ENCODE results near the gene P2RX7.
A peak's percentile ranks its signal among the peaks of the same experiment; 100 is the strongest.

The P2RX7 gene

DNA sequence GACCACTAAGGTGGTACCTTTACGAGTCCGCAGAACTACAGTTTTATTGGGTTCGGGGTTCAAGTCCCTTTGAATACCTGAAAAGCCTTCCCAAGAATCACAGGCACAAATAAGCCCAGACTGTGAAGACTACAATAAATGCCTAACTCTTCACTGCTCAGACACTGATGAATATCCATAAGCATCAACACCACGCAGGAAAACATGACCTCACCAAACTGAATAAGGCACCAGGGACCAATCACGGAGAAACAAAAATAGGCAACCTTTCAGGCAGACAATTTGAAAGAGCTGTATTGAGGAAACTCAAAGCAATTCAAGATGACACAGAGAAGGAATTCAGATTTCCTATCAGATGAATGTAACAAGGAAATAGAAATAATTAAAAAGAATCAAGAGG, 24.2 kb upstream of the P2RX7 start (continued):
- TF ChIP-seq, protein P1, sequence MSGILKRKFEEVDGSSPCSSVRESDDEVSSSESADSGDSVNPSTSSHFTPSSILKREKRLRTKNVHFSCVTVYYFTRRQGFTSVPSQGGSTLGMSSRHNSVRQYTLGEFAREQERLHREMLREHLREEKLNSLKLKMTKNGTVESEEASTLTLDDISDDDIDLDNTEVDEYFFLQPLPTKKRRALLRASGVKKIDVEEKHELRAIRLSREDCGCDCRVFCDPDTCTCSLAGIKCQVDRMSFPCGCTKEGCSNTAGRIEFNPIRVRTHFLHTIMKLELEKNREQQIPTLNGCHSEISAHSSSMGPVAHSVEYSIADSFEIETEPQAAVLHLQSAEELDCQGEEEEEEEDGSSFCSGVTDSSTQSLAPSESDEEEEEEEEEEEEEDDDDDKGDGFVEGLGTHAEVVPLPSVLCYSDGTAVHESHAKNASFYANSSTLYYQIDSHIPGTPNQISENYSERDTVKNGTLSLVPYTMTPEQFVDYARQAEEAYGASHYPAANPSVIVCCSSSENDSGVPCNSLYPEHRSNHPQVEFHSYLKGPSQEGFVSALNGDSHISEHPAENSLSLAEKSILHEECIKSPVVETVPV (CRISPR knock-in tag; IDR thresholded peaks at IDR 0.05): no peak
- no peak for TF ChIP-seq ZFP30 (CRISPR knock-in tag; IDR thresholded peaks at IDR 0.05)

DNA sequence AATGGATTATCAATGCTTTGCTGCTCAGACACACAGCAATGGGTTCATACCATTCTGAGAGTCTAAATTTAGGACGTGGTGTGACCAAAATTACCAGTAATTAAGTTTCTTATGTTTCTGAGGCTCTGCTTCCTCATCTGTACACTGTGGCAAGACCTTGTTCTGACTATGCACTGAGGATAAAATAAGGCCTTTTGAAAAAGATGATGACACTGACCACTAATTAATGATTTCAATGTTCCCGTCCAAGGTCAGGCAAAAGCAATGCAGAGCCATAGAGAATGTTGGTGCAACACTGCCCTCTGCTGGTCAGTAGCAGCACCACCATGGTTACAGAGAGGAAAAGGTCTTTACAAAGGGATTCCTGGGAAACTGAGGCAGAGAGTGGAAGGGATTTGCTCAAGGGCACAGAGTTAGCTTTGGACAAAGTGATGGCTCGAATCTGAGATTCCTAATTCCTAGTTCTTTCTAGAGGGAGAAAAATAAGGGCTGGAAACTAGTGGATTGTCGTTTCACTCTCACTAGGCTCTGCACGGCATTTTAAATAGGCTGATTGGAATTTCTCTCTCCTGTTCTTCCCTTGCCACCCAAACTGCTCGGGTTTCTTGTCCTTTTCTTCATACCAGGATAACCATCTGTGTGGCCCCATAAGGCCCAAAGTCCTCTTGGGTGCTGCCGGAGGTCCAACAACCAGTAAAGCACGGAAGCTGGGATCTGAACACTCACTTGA, 22.3 kb upstream of the P2RX7 start:
- ATAC-seq: peak; percentile 91
- TF ChIP-seq ZNF70 (CRISPR knock-in tag; IDR thresholded peaks at IDR 0.05) (no peak), SNAI2 (CRISPR knock-in tag; IDR thresholded peaks at IDR 0.05) (no peak), RARB (CRISPR knock-in tag; IDR thresholded peaks at IDR 0.05) (no peak), ZC3H10 (CRISPR knock-in tag; IDR thresholded peaks at IDR 0.05) (no peak), ZNF565 (CRISPR knock-in tag; conservative IDR thresholded peaks at IDR 0.05; ENCODE audit: low read depth) (no peak), OSR1 (CRISPR knock-in tag; IDR thresholded peaks at IDR 0.05) (no peak), ZFP3 (CRISPR knock-in tag; IDR thresholded peaks at IDR 0.05) (no peak), PPARA (CRISPR knock-in tag; IDR thresholded peaks at IDR 0.05; ENCODE audit: borderline replicate concordance) (no peak), TOX (CRISPR knock-in tag; IDR thresholded peaks at IDR 0.05; ENCODE audit: borderline replicate concordance) (no peak), ISL1 (CRISPR knock-in tag; IDR thresholded peaks at IDR 0.05) (no peak), ZFP30 (CRISPR knock-in tag; IDR thresholded peaks at IDR 0.05) (no peak), GLIS3 (CRISPR knock-in tag; IDR thresholded peaks at IDR 0.05) (no peak), ARNTL (CRISPR knock-in tag; IDR thresholded peaks at IDR 0.05; ENCODE audit: borderline replicate concordance, low read depth) (no peak), BACH2 (CRISPR knock-in tag; IDR thresholded peaks at IDR 0.05; ENCODE audit: borderline replicate concordance) (no peak)
- TF ChIP-seq, protein P2, sequence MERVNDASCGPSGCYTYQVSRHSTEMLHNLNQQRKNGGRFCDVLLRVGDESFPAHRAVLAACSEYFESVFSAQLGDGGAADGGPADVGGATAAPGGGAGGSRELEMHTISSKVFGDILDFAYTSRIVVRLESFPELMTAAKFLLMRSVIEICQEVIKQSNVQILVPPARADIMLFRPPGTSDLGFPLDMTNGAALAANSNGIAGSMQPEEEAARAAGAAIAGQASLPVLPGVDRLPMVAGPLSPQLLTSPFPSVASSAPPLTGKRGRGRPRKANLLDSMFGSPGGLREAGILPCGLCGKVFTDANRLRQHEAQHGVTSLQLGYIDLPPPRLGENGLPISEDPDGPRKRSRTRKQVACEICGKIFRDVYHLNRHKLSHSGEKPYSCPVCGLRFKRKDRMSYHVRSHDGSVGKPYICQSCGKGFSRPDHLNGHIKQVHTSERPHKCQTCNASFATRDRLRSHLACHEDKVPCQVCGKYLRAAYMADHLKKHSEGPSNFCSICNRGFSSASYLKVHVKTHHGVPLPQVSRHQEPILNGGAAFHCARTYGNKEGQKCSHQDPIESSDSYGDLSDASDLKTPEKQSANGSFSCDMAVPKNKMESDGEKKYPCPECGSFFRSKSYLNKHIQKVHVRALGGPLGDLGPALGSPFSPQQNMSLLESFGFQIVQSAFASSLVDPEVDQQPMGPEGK (CRISPR knock-in tag; IDR thresholded peaks at IDR 0.05; ENCODE audit: borderline replicate concordance): no peak
- TF ChIP-seq, protein P3, sequence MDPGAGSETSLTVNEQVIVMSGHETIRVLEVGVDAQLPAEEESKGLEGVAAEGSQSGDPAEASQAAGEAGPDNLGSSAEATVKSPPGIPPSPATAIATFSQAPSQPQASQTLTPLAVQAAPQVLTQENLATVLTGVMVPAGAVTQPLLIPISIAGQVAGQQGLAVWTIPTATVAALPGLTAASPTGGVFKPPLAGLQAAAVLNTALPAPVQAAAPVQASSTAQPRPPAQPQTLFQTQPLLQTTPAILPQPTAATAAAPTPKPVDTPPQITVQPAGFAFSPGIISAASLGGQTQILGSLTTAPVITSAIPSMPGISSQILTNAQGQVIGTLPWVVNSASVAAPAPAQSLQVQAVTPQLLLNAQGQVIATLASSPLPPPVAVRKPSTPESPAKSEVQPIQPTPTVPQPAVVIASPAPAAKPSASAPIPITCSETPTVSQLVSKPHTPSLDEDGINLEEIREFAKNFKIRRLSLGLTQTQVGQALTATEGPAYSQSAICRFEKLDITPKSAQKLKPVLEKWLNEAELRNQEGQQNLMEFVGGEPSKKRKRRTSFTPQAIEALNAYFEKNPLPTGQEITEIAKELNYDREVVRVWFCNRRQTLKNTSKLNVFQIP (CRISPR knock-in tag; IDR thresholded peaks at IDR 0.05; ENCODE audit: borderline replicate concordance, low read depth): no peak
- TF ChIP-seq, protein P4, sequence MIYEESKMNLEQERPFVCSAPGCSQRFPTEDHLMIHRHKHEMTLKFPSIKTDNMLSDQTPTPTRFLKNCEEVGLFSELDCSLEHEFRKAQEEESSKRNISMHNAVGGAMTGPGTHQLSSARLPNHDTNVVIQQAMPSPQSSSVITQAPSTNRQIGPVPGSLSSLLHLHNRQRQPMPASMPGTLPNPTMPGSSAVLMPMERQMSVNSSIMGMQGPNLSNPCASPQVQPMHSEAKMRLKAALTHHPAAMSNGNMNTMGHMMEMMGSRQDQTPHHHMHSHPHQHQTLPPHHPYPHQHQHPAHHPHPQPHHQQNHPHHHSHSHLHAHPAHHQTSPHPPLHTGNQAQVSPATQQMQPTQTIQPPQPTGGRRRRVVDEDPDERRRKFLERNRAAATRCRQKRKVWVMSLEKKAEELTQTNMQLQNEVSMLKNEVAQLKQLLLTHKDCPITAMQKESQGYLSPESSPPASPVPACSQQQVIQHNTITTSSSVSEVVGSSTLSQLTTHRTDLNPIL (CRISPR knock-in tag; IDR thresholded peaks at IDR 0.05; ENCODE audit: low read depth): no peak

DNA sequence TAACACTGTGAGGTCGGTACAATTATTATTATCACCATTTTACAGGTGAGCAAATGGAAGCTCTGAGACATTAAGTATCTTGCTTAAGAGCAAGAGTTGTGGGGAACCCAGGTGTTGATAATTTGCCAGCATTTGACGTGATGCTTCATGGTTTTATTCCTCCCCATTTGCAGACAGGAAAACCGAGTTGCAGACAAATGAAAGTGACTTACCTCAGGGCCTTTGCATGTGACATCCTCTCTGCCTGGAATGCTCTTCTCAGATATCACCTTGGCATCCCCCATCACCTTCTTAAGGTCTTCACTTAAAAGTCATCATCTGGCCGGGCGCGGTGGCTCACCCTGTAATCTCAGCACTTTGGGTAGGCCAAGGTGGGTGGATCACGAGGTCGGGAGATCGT, 21.0 kb upstream of the P2RX7 start:
- ATAC-seq: no peak
- TF ChIP-seq, protein P3 (CRISPR knock-in tag; IDR thresholded peaks at IDR 0.05; ENCODE audit: borderline replicate concordance, low read depth): no peak
- TF ChIP-seq BACH2 (CRISPR knock-in tag; IDR thresholded peaks at IDR 0.05; ENCODE audit: borderline replicate concordance): no peak
- TF ChIP-seq PPARA (CRISPR knock-in tag; IDR thresholded peaks at IDR 0.05; ENCODE audit: borderline replicate concordance): no peak
- TF ChIP-seq, protein P2 (CRISPR knock-in tag; IDR thresholded peaks at IDR 0.05; ENCODE audit: borderline replicate concordance): no peak
- no peak for TF ChIP-seq TOX (CRISPR knock-in tag; IDR thresholded peaks at IDR 0.05; ENCODE audit: borderline replicate concordance)
- no peak for TF ChIP-seq SNAI2 (CRISPR knock-in tag; IDR thresholded peaks at IDR 0.05)
- TF ChIP-seq ZNF70 (CRISPR knock-in tag; IDR thresholded peaks at IDR 0.05): no peak
- TF ChIP-seq TCF4 (CRISPR knock-in tag; IDR thresholded peaks at IDR 0.05; ENCODE audit: borderline replicate concordance): no peak
- no peak for TF ChIP-seq ZNF565 (CRISPR knock-in tag; conservative IDR thresholded peaks at IDR 0.05; ENCODE audit: low read depth)
- TF ChIP-seq ZFP3 (CRISPR knock-in tag; IDR thresholded peaks at IDR 0.05): no peak
- no peak for TF ChIP-seq RARB (CRISPR knock-in tag; IDR thresholded peaks at IDR 0.05)
- TF ChIP-seq ZC3H10 (CRISPR knock-in tag; IDR thresholded peaks at IDR 0.05): no peak

All from SK-N-SH treated with all-trans-retinoic acid at 6 μM for 48 hours (cell line).